HG02759 (cell line): ENCODE data around the gene DPP7.

Experiments
- ATAC-seq: cut with Tn5 transposase; IDR thresholded peaks from one replicate; pipeline ENCODE4 v1.9.1; 2021; ENCODE audit warnings: mild to moderate bottlenecking, moderate library complexity; ENCODE audit not compliant: unreplicated experiment

The DPP7 gene

DNA sequence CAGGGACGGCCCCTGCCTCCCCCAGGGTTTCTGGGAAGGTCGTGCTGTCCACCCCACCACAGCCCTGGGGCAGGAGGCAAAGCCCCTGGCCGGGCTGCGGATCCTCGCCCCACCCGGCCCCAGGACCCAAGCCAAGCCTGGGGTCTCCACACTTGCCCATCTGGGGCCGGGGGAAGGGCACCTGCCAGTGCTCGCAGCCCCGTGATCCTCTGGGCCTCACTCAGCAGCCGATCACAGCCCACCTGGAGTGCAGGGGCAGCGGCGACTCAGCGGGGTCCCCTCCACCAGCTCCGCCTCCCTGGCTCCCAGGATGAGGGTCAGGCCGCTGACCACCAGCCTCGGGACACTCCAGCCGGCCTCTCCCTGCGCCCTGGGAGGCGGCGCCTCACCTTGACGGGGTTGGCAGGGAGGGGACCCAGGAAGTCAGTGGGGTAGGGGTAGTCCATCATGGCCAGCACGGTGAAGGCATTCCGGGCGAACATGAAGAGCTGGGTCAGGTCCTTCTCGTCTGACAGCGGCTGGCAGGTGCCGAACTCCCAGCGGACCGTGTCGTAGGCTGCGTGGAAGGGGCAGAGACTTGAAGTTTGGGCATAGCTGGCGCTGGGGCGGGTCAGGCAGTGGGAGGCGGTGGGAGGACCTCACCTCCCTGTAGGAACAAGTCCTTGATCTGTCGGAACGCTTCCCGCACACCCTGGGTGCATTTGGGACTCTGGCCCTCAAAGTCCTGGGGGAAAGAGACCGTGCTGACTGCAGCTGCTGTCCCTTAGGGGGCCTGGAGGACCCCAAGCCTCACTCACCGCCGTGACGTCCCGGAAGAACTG lies 1.8 kb downstream of the DPP7 start:
- no peak for ATAC-seq

DNA sequence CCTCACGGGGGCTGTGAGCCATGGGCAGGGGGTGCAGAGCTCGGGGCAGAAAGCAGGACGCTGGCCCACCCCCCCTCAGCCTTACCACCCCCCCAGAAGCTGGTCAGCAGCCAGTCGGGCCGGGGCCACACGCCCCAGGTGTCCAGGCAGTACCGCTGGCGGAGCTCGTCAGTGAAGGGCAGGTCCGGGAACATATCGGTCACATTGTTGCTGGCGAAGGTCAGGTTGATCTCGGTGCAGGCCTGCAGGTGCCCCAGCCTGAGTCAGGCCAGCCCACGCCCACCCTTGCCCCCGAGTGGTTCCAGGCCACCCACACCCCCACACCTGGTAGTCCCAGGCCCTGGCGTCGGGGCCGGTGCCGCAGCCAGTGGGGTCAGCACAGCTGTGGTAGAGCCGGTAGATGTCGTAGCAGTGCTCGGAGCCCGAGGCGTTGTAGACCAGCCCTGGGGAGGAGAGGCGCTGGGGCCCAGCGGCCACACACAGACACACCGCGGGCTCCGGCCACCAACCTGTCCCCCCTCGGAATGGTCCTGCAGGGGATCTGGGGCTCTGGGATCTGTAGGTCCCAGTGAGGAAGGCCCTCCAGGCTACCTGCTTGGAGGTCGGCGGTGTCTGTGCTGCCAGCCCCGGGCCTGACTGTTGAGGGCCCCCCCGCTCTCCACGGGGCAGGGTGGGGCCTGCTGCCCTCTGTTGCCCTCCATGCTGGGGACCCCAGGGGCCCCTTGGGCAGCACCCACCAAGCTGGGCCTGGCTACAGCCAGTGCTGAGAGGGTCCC lies 2.6 kb downstream of the DPP7 start:
- ATAC-seq = no peak

DNA sequence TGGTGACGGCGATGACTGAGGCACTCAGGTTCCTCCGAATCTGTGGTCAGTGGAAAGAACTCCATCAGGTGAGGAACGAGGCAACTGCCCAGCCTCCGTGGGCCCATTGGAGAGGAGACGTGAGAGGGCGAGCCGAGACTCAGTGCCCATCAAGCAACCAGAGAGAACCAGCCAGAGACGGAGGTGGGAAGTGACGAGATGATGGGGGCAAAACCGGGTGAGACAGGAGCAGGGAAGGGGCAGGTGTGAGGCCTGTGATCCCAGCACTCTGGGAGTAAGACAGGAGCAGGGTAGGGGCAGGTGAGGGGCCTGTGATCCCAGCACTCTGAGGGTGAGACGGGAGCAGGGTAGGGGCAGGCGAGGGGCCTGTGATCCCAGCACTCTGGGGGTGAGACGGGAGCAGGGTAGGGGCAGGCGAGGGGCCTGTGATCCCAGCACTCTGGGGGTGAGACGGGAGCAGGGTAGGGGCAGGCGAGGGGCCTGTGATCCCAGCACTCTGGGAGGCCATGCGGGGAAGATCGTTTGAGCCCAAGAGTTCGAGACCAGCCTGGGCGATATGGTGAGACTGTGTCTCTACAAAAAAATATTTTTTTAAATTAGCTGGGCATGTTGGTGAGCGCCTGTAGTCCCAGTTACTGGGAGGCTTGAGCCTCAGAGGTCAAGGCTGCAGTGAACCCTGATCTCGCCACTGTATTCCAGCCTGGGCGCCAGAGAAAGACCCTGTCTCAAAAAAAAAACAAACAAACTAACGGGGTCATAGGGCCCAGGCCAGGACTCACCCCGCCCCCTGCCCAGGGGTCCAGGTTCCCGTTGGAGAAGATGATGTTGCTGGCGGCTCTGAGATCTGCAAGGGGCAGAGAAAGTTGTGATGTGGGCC lies 3.4 kb downstream of the DPP7 start:
- ATAC-seq = no peak

DNA sequence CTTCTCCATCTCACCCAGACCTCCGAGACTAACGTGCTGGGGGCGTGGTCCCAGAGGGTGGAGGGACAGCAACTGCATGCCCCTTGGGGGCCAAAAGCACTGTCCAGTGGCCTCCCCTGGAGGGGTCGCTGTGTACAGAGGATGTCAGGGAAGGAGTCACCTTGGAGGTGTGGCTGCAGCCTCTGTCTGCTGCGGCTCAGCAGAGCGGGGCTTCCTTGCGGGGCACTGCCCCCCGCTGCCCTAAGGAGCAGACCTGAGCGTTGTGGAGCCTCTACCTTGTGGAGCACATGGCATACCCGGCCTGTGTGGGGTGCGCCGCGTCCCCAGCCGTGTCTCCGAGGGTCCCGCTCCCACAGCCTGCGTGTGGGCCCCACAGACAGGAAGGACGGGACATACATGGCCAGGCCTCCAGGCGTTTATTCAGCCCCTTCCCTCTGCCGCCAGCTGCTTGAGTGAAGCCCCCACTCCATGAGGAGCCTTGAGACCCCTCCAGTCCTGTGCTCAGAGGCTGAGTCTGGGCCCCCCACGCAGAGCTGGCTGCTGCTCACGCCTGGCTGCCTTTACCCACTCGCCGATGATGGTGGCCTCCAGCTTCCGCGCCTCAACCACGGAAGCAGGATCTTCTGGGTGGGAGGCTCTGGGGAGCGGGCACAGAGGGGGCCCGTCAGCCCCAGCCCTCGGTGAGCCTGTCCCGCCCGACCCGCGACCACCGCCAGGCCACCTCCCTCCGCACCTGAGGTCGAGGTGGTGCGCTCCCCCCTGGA lies 4.2 kb downstream of the DPP7 start:
- ATAC-seq = no peak

DNA sequence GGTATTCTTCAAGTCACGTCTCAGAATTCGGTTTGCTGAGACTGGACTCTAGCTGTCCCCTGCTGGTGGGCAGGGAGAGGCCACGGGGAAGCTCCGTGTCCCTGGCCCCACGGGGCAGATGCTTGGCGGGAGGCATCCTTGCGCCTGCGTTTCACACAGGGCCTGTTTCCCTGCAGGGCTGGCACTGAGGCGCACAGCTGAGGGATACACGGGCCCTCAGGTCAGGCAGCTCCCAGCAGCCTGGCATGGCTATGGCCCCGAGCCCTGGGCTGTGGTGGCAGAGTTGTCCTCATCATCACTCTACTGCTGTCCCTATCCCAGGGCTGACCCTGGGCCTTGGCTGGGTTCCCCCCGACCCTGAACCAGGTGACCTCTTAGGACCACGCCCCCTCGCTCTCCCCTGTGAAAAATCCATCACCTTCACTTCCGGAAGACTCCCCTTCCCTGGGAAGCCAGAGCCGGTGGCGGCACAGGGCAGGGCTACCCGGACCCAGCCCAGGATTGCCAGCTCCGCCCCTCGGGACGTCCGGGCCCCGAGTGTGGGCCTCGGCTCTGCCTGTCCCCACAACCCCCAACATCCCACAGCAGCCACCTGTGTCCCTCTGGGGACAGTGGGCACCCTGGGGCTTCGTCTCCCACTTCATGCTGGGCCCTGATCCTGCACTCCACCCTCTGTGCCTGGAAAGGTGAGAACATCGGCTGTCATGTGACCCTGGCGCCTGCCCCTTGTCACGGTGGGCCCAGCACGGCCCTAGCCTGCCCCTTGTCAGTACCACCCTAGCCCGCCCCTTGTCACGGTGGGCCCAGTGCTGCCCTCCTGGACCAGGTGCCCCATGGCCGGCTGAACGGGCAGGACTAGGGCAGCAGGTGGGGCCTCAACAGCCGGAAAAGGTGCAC lies 5.0 kb downstream of the DPP7 start:
- no peak for ATAC-seq

- no peak for ATAC-seq
These were observed 5.8 kb downstream of the DPP7 start for GRCh38 chr9:137108608-137109249.

GRCh38 chr9:137107982-137108381 lies 6.6 kb downstream of the DPP7 start:
- ATAC-seq = no peak

GRCh38 chr9:137107312-137107921 lies 7.1 kb downstream of the DPP7 start:
- no peak for ATAC-seq

DNA sequence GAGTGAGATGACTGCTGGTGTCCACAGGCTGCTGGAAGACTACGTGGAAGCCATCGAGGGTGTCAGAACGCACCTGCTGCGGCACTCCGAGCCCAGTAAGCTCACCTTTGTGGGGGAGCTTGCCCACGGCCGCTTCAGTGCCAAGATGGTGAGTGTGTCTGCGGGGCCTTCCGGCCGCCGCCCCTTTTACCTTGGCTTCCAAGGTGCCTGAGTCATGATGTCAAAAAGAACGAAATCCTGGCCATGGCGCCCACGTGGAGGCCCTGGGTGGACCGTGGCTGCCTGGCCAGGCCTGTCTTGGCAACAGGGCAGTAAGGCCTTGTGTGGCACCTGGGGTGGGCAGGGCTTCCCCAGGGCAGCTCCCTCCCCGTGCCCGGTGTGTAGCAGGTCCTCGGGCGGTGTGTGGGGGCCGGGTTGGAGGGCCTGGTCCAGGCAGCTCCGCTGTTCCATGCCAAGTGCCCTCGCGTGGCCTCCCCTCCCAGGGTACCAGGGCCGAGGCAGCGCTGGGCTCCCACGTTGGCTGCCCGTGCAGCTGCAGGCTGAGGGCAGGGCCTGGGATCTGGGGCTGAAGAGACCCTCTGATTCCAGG lies 7.8 kb downstream of the DPP7 start:
- ATAC-seq = no peak

DNA sequence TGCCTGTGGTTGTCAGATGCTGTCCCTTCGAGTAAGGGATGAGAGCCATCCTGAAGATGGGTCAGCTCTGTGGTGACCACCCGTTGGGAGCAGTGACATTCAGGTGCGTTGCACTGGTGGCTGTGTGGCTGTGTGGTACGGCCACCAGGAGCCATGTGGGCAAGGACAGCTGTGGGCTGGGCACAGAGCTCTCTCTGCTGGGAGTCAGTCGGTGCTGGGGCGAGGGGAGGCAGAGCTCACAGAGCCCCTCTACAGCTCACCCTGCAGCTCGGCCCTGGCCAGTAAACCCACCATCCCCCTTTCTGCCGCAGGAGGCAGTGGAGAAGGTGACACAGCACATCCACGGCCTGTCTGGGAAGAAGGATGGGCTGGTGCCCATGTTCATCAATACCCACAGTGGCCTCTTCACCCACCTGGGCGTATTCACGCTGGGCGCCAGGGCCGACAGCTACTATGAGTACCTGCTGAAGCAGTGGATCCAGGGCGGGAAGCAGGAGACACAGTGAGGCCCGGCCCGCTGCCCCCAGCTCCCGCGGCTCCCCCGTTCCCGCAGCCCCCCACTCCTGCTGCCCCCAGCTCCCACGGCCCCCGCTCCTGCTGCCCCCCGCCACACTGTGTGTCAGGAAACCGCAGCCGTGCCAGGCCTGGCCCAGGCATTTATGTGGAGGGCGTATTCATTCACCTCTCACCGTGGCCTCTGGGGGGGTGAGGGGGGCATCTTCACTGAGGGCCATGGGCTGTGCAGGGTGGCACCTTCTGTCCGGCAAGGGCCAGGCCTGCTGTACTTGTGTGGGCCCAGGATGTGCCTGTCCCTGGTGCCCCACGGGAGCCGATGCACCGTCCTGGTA lies 8.5 kb downstream of the DPP7 start:
- ATAC-seq = no peak

GRCh38 chr9:137103206-137103999 lies 11.1 kb downstream of the DPP7 start:
- ATAC-seq = no peak

DNA sequence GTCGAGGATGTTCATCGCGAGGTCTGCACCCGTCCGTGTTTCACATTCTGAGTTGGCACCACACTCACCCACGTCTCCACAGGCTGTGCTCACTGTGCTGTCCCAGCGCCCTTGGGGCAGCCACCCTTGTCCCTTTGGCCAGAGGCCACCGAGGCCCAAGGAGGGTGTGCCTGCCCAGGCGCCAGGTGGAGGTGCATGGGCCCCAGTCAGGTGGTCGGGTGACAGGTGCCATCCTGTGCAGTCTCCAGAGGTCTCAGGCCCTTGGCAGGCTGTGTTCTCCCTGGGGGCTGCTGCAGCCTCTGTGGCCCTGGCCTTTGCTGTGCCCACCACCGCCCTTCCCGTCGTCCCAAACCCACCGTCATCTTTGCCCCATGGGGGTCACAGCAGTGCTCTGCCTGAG lies 15.3 kb downstream of the DPP7 start:
- no peak for ATAC-seq

DNA sequence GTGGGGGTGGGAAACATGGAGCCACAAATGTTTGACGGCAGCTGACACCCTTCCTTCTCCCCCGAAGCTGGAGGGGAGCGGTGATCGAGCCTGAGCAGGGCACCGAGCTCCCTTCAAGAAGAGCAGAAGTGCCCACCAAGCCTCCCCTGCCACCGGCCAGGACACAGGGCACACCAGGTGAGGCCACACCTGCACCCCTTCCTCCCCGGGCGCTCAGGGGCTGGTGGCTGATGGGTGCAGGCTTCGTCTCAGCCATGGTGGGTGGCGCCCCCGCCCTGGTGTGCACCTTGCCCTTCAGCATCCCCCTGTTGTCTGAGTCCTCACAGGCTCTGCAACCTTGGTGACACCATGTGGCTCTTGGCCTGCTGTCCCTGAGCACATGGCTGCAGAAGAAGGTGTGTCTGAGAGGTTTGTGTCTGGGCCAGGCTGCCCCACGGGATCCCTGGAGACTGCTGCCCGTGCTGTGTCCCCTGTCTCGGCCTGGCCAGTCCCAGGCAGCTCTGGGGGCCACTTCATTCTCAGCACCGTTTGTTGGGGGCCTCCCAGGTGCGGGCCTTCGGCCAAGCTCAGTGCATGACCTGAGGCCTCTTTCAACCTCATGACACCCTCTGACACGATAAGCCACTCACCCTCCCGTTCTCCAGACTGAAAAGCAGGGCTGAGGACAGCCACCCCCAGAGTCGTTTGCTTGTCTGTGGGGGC lies 16.6 kb downstream of the DPP7 start:
- ATAC-seq = no peak

DNA sequence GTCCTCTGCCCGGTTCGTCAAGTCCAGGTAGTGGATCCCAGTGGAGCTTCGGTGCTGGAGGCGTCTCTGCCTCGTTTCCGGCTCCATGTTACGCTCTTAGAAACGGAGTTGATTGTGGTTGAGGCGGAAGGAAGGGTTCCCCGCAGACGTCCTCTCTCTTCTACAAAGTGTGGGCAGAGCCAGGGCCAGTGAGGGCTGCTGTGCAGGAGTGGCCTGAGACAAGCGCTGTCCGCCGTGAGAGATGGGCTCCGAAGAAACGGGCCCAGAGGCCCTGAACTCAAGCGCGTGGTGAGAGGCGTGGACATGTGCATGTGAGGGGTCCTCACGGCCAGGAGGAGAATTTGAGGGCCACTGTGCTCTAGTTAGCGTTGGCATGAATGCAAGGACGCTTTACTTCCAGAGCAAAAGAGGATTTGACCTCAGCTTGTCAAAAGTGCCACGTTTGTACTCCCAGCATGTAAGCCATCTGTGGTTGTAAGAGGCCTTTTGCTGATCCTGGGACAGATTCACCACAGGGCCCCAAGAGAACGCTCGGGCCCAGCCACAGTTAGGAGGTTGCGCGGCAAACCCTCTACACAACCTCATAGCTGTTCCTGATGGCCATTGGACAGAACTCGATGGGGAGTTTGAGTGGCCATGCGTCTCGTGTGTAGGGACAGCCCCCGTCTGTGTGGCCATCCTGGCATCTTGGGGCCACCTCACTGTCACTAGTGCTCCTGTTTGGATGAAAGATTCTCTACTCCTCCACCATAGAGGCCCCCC lies 17.6 kb downstream of the DPP7 start:
- ATAC-seq = no peak
